GM06990 (cell line): ENCODE results near the gene MID1IP1.

ENCODE experiments used
- DNase-seq: peaks from one replicate; pipeline ENCODE4 v3.0.0-alpha.2; 2011; ENCODE audit not compliant: insufficient read length; ENCODE audit errors: extremely low read depth
- H3K27me3 ChIP-seq: replicated peaks from 2 replicates; pipeline ENCODE4 v1.6.0; 2011; ENCODE audit warnings: low read length; ENCODE audit not compliant: control insufficient read depth, insufficient read depth
- H3K36me3 ChIP-seq: 2 replicates; pipeline ENCODE4 v1.5.1; 2011; ENCODE audit warnings: low read length; ENCODE audit not compliant: control insufficient read depth, insufficient read depth
- H3K4me3 ChIP-seq: replicated peaks from 2 replicates; pipeline ENCODE4 v1.5.1; 2011; ENCODE audit warnings: low read depth, mild to moderate bottlenecking, control low read depth, low read length
- TF ChIP-seq, protein P1 (sequence below): IDR thresholded peaks from 2 replicates; pipeline ENCODE4 v1.5.1; 2011; ENCODE audit warnings: low read length, control low read depth, mild to moderate bottlenecking, inconsistent platforms; ENCODE audit not compliant: insufficient read depth, poor library complexity, severe bottlenecking

MID1IP1 gene

GRCh38 chrX:38848671-38849455 is 47.6 kb downstream of the MID1IP1 start:
- Histone ChIP-seq H3K36me3 (no peaks in the 10 kb centered on the region), H3K4me3 (no peak overlapping the region), H3K27me3 (no peaks in the 10 kb centered on the region)
- TF ChIP-seq, protein P1, sequence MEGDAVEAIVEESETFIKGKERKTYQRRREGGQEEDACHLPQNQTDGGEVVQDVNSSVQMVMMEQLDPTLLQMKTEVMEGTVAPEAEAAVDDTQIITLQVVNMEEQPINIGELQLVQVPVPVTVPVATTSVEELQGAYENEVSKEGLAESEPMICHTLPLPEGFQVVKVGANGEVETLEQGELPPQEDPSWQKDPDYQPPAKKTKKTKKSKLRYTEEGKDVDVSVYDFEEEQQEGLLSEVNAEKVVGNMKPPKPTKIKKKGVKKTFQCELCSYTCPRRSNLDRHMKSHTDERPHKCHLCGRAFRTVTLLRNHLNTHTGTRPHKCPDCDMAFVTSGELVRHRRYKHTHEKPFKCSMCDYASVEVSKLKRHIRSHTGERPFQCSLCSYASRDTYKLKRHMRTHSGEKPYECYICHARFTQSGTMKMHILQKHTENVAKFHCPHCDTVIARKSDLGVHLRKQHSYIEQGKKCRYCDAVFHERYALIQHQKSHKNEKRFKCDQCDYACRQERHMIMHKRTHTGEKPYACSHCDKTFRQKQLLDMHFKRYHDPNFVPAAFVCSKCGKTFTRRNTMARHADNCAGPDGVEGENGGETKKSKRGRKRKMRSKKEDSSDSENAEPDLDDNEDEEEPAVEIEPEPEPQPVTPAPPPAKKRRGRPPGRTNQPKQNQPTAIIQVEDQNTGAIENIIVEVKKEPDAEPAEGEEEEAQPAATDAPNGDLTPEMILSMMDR = no peak
- no peak for DNase-seq

DNA sequence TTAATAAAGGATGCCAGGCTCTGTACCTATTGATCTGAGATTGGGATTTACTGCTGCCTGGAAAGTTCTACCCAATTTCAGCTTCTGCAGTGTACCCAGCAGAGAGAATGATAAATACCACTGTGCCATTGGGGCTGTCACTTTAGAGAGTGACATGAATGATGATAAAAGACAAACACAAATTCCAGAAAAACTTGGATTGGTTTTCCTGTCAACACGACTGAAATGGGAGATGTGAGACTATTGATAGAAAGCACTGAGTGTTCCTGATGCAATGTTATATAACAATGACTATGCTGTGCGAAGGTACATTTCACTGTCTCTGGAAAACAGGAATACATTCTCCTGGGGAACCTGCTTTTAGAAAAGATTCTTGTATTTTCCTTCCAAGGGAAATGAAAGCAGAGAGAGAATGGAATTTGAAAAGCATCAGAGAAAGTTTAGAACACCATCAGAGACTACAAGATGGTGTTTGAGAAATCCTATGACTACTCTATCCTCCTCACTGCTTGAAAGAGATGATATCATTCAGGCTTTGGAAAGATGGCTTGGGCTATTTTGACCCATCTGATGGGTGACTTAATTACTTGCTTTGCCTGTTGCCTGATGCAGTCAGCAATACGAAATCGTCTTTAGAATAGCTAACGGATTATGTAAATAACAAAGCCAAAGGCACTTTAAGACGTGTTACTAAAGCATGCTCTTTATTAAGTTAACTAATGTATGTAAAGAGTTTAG is 49.7 kb downstream of the MID1IP1 start:
- TF ChIP-seq, protein P1 = no peak
- H3K36me3 ChIP-seq = no peaks in the 10 kb centered on the region
- no peak for DNase-seq
- no peak overlapping the region for H3K4me3 ChIP-seq
- H3K27me3 ChIP-seq = no peaks in the 10 kb centered on the region; the same call in 1 of the 2 replicates

DNA sequence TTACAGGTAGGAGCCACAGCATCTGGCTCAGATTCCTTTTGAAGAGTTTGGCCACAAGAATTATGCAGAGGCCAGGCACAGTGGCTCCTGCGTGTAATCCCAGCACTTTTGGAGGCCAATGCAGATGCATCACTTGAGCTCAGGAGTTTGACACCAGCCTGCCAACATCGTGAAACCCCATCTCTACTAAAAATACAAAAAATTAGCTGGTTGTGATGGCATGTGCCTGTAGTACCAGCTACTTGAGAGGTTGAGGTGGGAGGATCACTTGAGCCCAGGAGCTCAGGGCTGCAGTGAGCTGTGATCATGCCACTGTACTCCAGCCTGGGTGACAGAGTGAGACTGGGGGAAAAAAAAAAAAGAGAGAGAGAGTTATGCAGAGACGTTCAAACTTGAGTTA is 53.0 kb downstream of the MID1IP1 start:
- DNase-seq = no peak
- H3K36me3 ChIP-seq = no peaks in the 10 kb centered on the region
- H3K4me3 ChIP-seq = no peak overlapping the region
- H3K27me3 ChIP-seq = no peaks in the 10 kb centered on the region; the same call in 1 of the 2 replicates
- TF ChIP-seq, protein P1 = no peak
